Loucy (cell line): Measurements from ENCODE around the gene GULP1.
A peak's percentile ranks its signal among the peaks of the same experiment; 100 is the strongest.

Source experiments
- H2AFZ ChIP-seq: fragments of 200-600 bp; sonication (generic); 2 replicates; pipeline ENCODE4 v1.6.0; 2016; ENCODE audit warnings: antibody characterized with exemption, mild to moderate bottlenecking, low read length, moderate library complexity
- H3F3A ChIP-seq: fragments of 200-600 bp; 2 replicates; pipeline ENCODE4 v1.6.0; 2016; ENCODE audit warnings: antibody characterized with exemption, low read depth, mild to moderate bottlenecking
- H3K27me3 ChIP-seq: fragments of 200-600 bp; sonication (generic); 2 replicates; pipeline ENCODE4 v1.6.1; 2014; ENCODE audit warnings: low read length, mild to moderate bottlenecking; ENCODE audit not compliant: insufficient read depth, poor library complexity, severe bottlenecking
- H3K36me3 ChIP-seq: fragments of 200-600 bp; sonication (generic); 2 replicates; pipeline ENCODE4 v1.6.1; 2016; ENCODE audit warnings: low read length; ENCODE audit not compliant: insufficient read depth
- H3K4me1 ChIP-seq: fragments of 200-600 bp; sonication (generic); 2 replicates; pipeline ENCODE4 v1.5.1; 2014; ENCODE audit warnings: low read length, mild to moderate bottlenecking; ENCODE audit not compliant: insufficient read depth, poor library complexity, severe bottlenecking
- H3K4me2 ChIP-seq: fragments of 200-600 bp; sonication (generic); 2 replicates; pipeline ENCODE4 v1.6.0; 2014; ENCODE audit warnings: antibody characterized with exemption, low read length, low read depth, mild to moderate bottlenecking; ENCODE audit not compliant: poor library complexity, severe bottlenecking
- H3K4me3 ChIP-seq: fragments of 200-600 bp; sonication (generic); 2 replicates; pipeline ENCODE4 v1.5.1; 2014; ENCODE audit warnings: low read length, mild to moderate bottlenecking, mixed read lengths; ENCODE audit not compliant: poor library complexity, severe bottlenecking
- H3K79me2 ChIP-seq: fragments of 200-600 bp; sonication (generic); 2 replicates; pipeline ENCODE4 v1.6.1; 2014; ENCODE audit warnings: low read length; ENCODE audit not compliant: insufficient read depth
- H3K9ac ChIP-seq: fragments of 200-600 bp; sonication (generic); 2 replicates; pipeline ENCODE4 v1.6.0; 2014; ENCODE audit warnings: mild to moderate bottlenecking, low read depth, low read length, moderate library complexity; ENCODE audit not compliant: poor library complexity, severe bottlenecking
- H3K9me2 ChIP-seq: fragments of 200-600 bp; sonication (generic); replicated peaks from 2 replicates; pipeline ENCODE4 v1.6.1; 2016; ENCODE audit warnings: low read depth, low read length, mixed read lengths
- H3K9me3 ChIP-seq: fragments of 200-600 bp; sonication (generic); 2 replicates; pipeline ENCODE4 v1.6.1; 2014; ENCODE audit warnings: mild to moderate bottlenecking, antibody characterized with exemption, low read length, low read depth; ENCODE audit not compliant: insufficient read depth
- H4K20me1 ChIP-seq: fragments of 200-600 bp; sonication (generic); 2 replicates; pipeline ENCODE4 v1.6.0; 2014; ENCODE audit warnings: antibody characterized with exemption, low read length, mild to moderate bottlenecking; ENCODE audit not compliant: insufficient read depth, poor library complexity, severe bottlenecking
- CTCF ChIP-seq: fragments of 200-600 bp; sonication (generic); conservative IDR thresholded peaks from 2 replicates; pipeline ENCODE4 v1.5.1; 2014; ENCODE audit warnings: mild to moderate bottlenecking, antibody characterized with exemption, low read length
- EZH2phosphoT487 ChIP-seq: fragments of 200-600 bp; IDR thresholded peaks from 2 replicates; pipeline ENCODE4 v1.6.1; 2018; ENCODE audit warnings: antibody characterized with exemption, mild to moderate bottlenecking, moderate library complexity, borderline replicate concordance

GULP1 gene

GRCh38 chr2:188322569-188323551 lies 31.2 kb downstream of the GULP1 start:
- H3K4me1 ChIP-seq = peaks cover 28% of the 10 kb centered on the region
- H3K27me3 ChIP-seq = no peaks in the 10 kb centered on the region
- H3K9me3 ChIP-seq = no peaks in the 10 kb centered on the region
- 0 out of 2 replicates have a peak overlapping the region, but pooled peaks have one; percentile 3 for H2AFZ ChIP-seq
- no peaks in the 10 kb centered on the region for H3K9me2 ChIP-seq
- H3K4me2 ChIP-seq = peak overlapping the region; percentile 14
- no peak overlapping the region for H3K9ac ChIP-seq
- H3K79me2 ChIP-seq = no peaks in the 10 kb centered on the region
- no peaks in the 10 kb centered on the region for H3F3A ChIP-seq
- TF ChIP-seq CTCF (no peak), EZH2phosphoT487 (no peak)
- no peaks in the 10 kb centered on the region for H3K36me3 ChIP-seq
- no peaks in the 10 kb centered on the region for H4K20me1 ChIP-seq
- no peak overlapping the region for H3K4me3 ChIP-seq

- H3K79me2 ChIP-seq = no peaks in the 10 kb centered on the region
- H3K9me3 ChIP-seq = no peaks in the 10 kb centered on the region
- TF ChIP-seq EZH2phosphoT487 = no peak
- TF ChIP-seq CTCF = no peak
- no peak overlapping the region for H3K9ac ChIP-seq
- H4K20me1 ChIP-seq = no peaks in the 10 kb centered on the region
- H3K4me3 ChIP-seq = no peak overlapping the region
- no peak overlapping the region for H2AFZ ChIP-seq
- peaks cover 28% of the 10 kb centered on the region for H3K4me1 ChIP-seq
- H3F3A ChIP-seq = no peaks in the 10 kb centered on the region
- H3K4me2 ChIP-seq = no peak overlapping the region
- H3K9me2 ChIP-seq = no peaks in the 10 kb centered on the region
- no peaks in the 10 kb centered on the region for H3K27me3 ChIP-seq
- H3K36me3 ChIP-seq = no peaks in the 10 kb centered on the region
Observed at GRCh38 chr2:188324067-188324466, 32.4 kb downstream of the GULP1 start.

- Histone ChIP-seq H3K27me3 (no peaks in the 10 kb centered on the region), H3K36me3 (no peaks in the 10 kb centered on the region), H3F3A (no peaks in the 10 kb centered on the region), H3K4me2 (no peak overlapping the region), H3K9me2 (no peaks in the 10 kb centered on the region), H3K4me1 (peaks cover 18% of the 10 kb centered on the region), H2AFZ (no peak overlapping the region), H3K9me3 (no peaks in the 10 kb centered on the region), H3K4me3 (no peak overlapping the region), H3K79me2 (no peaks in the 10 kb centered on the region), H4K20me1 (no peaks in the 10 kb centered on the region), H3K9ac (no peak overlapping the region)
- TF ChIP-seq EZH2phosphoT487 (no peak), CTCF (no peak)
Observed at GRCh38 chr2:188326290-188326668, 34.6 kb downstream of the GULP1 start.
